Sciatic nerve (tissue), 2 donors: ENCODE results near the gene PDSS2. TPM values are rescaled to one million over a fixed set of nuclear protein-coding genes. Genes with fewer than 3 reads are reported as not detected.
"Not testable (repeated sequence)": the region's sequence is repeated elsewhere in the genome, so short reads cannot be mapped to it uniquely, and the experiment has no call there.

Source experiments
- ATAC-seq: fragments of 200-7000 bp; cut with Tn5 transposase; one replicate; pipeline ENCODE4 v1.9.1; 2020; ENCODE audit warnings: mild to moderate bottlenecking, moderate library complexity
- DNase-seq: peaks from one replicate; pipeline ENCODE4 v3.0.0-alpha.2; 2020; ENCODE audit warnings: low spot score
- intact Hi-C: fragments of 100-400 bp; cut with DNase I; formaldehyde crosslinking; loops from one replicate; pipeline ENCODE4 v1.14.2; 2022
- total RNA-seq: library from RNA; stranded (reverse); fragmentation: NEBNext Ultra II Directional; extraction: Animal tissue kit (Norgen Biotek cat#: 25700); gene quantifications from one replicate; pipeline ENCODE4 v1.2.1, GENCODE V29; 2021
- donor health status: DM: no; HTN: no; CAD: no.
- donor health status: DM: no; HTN: no; CAD: no.

The PDSS2 gene
- total RNA-seq, 1 donor from 2014 or later: 11.9 TPM

DNA sequence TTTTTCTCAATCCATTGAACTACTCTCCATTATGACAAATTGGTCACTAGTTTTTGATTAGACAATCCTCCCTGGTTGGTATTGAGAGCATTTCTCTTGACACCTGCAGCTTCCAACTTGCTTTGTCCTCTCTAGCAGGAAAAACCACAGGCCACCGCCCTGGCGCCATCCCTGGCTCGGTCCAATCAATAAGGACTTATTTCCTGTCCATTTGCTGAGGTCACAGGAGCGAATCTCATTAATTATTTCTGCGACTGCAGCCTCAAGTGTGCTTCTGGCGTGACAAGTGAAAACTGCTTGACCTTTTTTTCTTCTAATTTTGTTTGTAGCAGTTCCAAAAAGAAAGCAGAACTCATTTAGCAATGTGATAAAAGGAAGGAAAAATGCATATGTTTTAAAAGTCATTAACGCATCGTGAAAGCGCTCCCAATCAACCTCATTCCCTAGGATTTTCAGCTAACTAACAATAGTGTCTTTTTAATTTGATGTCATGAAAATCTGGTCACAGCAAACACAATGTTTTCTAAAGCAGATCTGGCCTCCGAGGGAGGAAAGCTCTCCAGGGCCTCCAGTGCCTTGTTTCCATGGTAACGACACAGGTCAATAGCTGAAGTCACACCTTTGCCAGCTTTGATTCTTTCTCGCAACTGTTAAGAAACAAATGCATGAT lies 305.1 kb downstream of the PDSS2 start:
- ATAC-seq (no peak), DNase-seq (no peak)
- intact Hi-C loops: no loop called here

DNA sequence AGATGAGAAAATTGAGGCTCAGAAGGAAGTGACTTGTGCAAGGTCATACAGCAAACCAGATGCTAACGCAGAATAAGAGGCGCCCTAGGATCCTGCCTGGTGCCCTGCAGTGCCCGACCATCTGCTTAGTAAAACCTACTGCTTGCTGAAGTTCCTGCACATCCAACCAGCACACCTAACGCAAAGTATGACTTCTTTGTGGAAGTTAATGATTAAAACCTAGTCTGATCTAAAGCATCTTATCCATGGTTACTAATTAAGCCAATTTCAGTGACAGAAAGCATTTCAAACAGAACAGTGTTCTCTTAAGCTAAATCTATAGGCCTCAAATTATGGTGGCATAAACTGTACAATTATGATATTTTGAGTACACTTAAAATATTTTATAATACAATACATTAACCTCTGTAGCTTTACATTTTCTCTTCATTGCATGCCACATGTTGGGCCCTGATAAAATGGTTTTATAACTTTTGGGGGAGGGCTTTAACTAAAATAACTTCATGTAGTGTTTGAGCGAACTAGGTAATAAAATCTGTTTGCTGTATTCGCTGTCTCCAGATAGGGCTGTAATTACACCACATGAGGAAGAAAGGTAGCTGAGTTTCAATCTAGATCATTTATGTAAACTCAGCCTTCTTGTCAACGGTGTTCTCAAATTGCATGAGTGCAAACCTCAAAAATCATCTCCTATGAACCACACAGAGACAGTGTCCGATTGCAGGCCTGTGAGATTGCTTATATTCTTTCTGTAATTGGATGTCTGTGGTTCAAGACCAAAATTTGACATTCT lies 306.5 kb downstream of the PDSS2 start:
- DNase-seq: no peak
- intact Hi-C loops: no loop called here
- no peak for ATAC-seq

GRCh38 chr6:107144666-107145065 lies 314.7 kb downstream of the PDSS2 start:
- intact Hi-C loops: no loop called here
- DNase-seq (no peak), ATAC-seq (no peak)

DNA sequence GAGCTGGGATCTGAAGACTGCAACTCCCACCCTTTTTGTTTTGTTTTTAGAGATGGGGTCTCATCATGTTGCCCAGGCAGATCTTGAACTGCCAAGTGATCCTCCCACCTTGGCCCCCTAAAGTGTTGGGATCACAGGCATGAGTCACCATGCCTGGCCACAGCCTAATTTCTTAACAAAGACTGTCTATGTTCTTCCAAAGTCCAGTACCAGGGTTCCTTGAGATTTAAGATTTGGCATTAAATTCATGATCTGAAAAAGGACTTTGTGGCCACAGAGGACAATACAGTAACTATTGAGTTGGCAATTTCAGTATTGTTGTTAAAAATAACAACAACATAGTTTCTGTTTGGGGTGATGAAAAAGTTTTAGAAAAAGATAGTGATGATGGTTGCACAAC lies 315.4 kb downstream of the PDSS2 start:
- intact Hi-C loops: no loop called here
- ATAC-seq (no peak), DNase-seq (no peak)

DNA sequence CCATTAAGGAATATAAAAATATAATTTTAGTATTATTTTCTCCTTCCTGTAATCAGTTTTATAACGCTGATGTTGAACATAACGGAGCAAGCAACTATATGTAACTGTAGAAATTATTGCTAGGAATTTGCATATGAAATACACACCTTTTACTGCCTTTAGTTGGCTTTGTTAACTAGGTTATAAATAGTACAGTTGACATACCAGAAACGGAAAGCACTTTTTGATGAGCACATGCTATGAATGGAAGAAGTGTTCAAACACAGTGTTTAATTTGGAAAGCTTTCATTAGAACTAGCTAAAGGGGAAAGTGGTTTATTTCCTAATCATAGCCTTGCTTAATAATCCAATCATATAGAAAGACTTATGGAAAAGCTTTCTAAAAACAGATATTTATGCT lies 318.8 kb downstream of the PDSS2 start:
- intact Hi-C loops: no loop called here
- no peak for ATAC-seq
- no peak for DNase-seq

GRCh38 chr6:107136324-107136723 lies 323.0 kb downstream of the PDSS2 start:
- ATAC-seq, DNase-seq, intact Hi-C loops: not testable (repeated sequence)

DNA sequence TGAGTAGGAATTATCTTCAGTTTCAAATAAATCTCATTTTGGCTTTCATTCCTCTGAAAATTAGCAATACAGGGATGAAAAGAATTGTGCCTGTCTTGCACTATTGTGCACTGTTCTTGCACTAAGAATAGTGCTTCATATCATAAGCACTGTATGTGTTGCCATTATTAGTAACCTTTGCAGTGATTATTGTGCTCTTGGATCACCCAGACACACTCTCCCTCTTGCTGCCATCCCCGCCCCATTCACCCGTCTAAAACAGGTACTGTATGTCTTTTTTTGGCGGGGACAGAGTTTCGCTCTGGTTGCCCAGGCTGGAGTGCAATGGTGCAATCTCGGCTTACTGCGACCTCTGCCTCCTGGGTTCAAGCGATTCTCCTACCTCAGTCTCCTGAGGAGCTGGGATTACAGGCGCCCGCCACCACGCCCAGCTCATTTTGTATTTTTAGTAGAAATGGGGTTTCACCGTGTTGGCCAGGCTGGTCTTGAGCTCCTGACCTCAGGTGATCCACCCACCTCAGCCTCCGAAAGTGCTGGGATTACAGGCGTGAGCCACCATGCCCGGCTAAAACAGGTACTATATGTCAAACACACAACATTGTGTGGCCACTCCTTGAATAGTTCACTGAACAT lies 324.2 kb downstream of the PDSS2 start:
- intact Hi-C loops, DNase-seq, ATAC-seq: not testable (repeated sequence)

DNA sequence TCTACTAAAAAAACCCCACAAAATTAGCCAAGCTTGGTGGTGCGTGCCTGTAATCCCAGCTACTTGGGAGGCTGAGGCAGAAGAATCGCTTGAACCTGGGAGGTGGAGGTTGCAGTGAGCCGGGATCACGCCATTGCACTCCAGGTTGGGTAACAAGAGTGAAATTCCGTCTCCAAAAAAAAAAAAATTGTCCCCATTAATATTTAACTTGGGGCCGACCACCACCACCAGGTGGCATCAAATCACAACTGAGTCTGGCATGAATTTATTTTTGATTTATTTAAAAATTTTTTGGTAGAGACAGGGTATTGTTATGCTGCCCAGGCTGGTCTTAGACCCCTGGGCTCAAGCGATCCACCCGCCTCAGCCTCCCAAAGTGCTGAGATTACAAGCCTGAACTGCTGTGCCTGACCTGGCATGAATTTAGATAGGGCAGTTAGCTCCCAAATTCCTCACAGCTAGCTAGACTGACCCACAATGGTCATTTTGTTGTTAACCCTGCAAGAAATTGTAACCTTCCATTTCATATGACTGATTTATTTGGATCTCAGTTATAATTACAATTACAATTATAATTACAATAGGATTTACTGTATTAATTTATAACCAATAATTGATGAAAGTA lies 326.9 kb downstream of the PDSS2 start:
- ATAC-seq (no peak), DNase-seq (no peak)
- intact Hi-C loops: loop anchor here (5.0 kb wide), 1 partner anchor 535 kb away; no protein-coding TSS in a partner anchor

GRCh38 chr6:107129370-107129925 lies 329.9 kb downstream of the PDSS2 start:
- intact Hi-C loops: no loop called here
- DNase-seq (no peak), ATAC-seq (no peak)

DNA sequence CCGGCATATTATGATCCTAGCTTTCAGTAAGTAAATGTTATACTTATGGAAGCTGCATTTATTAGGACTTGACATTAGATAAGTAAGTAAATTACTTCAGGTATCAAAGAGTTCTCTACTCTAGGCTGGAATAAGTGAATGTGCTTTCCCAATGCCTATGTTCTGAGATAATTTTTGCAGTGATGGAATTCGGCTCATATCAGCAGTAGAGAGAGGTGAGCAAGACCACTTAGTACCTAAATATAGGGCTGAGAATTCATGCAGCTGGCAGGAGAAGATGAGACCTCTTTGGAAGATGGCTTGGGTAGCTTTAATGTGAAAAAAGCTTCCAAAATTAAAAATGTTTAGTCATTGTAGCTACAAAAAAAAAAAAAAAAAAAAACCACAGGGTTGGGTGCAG lies 330.8 kb downstream of the PDSS2 start:
- intact Hi-C loops: no loop called here
- ATAC-seq: no peak
- no peak for DNase-seq

GRCh38 chr6:107128175-107128574 lies 331.2 kb downstream of the PDSS2 start:
- DNase-seq: no peak
- ATAC-seq: no peak
- intact Hi-C loops: no loop called here

DNA sequence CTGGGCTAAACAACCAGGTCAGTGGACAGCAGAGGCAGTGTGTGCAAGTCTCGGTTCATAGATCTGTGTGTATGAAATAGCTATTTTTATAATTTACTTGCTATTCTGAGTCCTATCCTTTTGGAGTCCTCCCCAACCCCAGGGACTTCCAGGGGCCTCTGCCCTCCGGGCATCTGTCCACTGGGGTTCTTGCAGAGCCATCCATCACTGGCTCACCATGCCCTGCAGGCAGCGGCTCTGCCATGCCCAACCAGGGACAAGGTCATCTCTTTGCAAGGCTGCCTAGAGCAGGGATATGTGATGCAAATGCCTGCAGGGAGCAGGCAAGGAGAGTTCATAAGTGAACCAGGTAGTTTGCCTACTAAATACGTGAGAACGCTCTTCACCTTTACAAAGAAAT lies 333.6 kb downstream of the PDSS2 start:
- DNase-seq: no peak
- intact Hi-C loops: no loop called here
- no peak for ATAC-seq

GRCh38 chr6:107124934-107125348 lies 334.4 kb downstream of the PDSS2 start:
- ATAC-seq: no peak
- intact Hi-C loops: no loop called here
- no peak for DNase-seq

DNA sequence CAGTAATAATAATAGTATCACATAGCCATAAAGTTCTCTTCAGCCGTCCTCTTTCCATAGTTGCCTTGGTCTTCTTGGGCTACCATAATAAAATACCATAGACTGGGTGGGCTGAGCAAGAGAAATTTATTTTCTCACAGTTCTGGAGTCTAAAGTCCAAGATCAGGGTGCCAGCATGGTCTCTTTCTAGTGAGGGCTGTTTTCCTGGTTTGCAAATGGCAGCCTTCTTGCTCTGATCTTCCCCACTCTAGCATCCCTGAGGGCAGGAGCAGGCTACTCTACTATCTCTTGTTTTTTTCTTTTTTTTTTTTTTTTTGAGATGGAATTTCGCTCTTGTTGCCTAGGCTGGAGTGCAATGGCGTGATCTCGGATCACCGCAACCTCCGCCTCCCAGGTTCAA lies 335.9 kb downstream of the PDSS2 start:
- ATAC-seq (no peak), DNase-seq (no peak)
- intact Hi-C loops: no loop called here

- intact Hi-C loops: no loop called here
- no peak for DNase-seq
- ATAC-seq: no peak
Observed at GRCh38 chr6:107122748-107123147, 336.6 kb downstream of the PDSS2 start.

DNA sequence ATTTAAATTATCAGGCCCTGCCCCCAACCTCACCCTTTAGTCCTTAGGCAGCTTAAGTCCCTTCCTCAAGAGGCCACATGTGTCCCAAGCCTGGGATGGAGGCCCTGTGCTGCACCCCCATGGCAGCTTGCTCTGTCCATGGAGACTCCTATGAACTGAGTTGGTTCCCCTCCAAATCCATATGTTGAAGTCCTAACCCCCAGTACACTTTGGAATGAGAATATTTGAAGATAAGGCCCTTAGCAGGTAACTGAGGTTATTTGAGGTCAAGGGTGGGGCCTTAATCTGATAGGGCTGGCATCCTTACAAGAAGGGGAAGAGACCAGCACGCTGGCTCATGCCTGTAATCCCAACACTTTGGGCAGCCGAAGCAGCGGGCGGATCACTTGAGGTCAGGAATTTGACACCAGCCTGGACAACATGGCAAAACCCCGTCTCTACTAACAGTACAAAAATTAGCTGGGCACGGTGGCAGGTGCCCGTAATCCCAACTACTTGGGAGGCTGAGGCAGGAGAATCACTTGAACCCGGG lies 337.3 kb downstream of the PDSS2 start:
- ATAC-seq (no peak), DNase-seq (no peak)
- intact Hi-C loops: no loop called here

- intact Hi-C loops: no loop called here
- DNase-seq (no peak), ATAC-seq (no peak)
Observed at GRCh38 chr6:107121266-107121665, 338.1 kb downstream of the PDSS2 start.

DNA sequence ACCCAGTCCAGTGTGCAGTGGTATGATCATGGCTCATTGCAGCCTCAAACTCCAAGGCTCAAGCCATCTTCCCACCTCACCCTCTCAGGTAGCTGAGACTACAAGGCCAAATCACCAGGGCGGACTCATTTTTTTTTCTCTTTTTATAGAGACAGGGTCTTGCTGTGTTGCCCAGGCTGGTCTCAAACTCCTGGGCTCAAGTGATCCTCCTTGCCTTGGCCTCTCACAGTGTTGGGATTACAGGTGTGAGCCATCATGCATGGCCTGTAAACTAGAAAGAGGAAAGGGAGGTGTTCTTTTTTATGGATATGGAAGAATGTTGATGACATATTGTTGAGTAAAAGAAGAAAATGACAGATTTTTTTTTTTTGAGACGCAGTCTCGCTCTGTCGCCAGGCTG lies 339.0 kb downstream of the PDSS2 start:
- DNase-seq (no peak), ATAC-seq (no peak)

DNA sequence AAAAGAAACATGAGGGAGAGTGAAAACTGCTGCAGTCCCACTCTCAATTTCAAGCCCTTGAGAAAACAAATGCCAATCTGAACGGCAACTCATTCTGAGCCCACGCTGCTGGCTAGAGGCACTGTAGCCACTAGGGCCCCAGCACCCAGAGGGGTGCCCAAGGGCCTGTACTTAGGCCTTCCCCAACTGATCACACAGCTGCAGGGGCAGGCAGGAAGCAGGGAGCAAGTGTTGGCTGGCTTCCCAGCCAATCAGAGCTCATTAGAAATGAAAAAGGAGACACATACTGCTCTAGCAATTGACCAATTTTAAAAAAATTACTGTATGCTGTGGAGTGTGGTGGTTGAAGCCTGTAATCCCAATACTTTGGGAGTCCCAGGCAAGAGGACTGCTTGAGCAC lies 340.4 kb downstream of the PDSS2 start:
- intact Hi-C loops: loop anchor here (10.0 kb wide), 1 partner anchor 84 kb away; no protein-coding TSS in a partner anchor
- DNase-seq (no peak), ATAC-seq (no peak)

More for the DNA sequence above, 339.0 kb downstream of the PDSS2 start:
- intact Hi-C loops: no loop called here
